ENCODE measurements around the gene DUSP7.

- TF ChIP-seq CTCF (IDR thresholded peaks at IDR 0.05; ENCODE audit: poor library complexity) (no peak), EZH2phosphoT487 (IDR thresholded peaks at IDR 0.05; ENCODE audit: low read depth, severe bottlenecking, unreplicated experiment) (no peak)
Observed at GRCh38 chr3:52102934-52103333, 46.6 kb upstream of the DUSP7 start.

Data from hepatocyte (in vitro differentiated cells).